ENCODE data around the gene ANKRD34A. TPM values are rescaled to one million over a fixed set of nuclear protein-coding genes. Genes with fewer than 3 reads are reported as not detected.

Gene ANKRD34A
- total and polyA plus RNA-seq, 2 of the 4 experiments (the other 2 are of a cell fraction), result 0.90 to 1.9 TPM

- TF ChIP-seq USF2 (IDR thresholded peaks at IDR 0.05; ENCODE audit: low read depth, low read length) (no peak), CEBPB (IDR thresholded peaks at IDR 0.05; ENCODE audit: low read depth, low read length) (no peak), ELK1 (IDR thresholded peaks at IDR 0.05; ENCODE audit: borderline replicate concordance, low read depth, low read length) (no peak), MAZ (IDR thresholded peaks at IDR 0.05; ENCODE audit: borderline replicate concordance, low read depth, low read length) (no peak)
Measured at GRCh38 chr1:145959333-145959732, 5.0 kb downstream of the ANKRD34A start.

More at GRCh38 chr1:145959333-145959732, 5.0 kb downstream of the ANKRD34A start:
- Histone ChIP-seq H2BK5ac (ENCODE audit: low read depth, low read length, poor library complexity, severe bottlenecking) (no peak overlapping the region), H3K4me2 (ENCODE audit: low read depth, low read length) (no peak overlapping the region), H3K27me3 (ENCODE audit: control insufficient read depth, insufficient read depth, low read length) (no peaks in the 10 kb centered on the region), H3K9me3 (ENCODE audit: control insufficient read depth, insufficient read depth, low read length) (no peaks in the 10 kb centered on the region), H3K36me3 (ENCODE audit: control insufficient read depth, insufficient read depth, low read length) (no peaks in the 10 kb centered on the region), H4K8ac (ENCODE audit: low read depth in 2 of 2, low read length in 2 of 2) (no peak overlapping the region), H2AK5ac (ENCODE audit: low read depth, low read length) (0 out of 2 replicates have a peak overlapping the region, but pooled peaks have one; percentile 9), H4K91ac (ENCODE audit: insufficient read depth, low read depth, low read length) (no peak overlapping the region), H3K18ac (ENCODE audit: low read depth, low read length) (no peak overlapping the region), H3K4me3 (ENCODE audit: insufficient read depth, low read depth, low read length) (no peak overlapping the region), H4K5ac (ENCODE audit: low read depth, low read length) (no peak overlapping the region), H3K4ac (ENCODE audit: low read depth, low read length) (no peak overlapping the region), H3K23ac (ENCODE audit: low read depth, low read length) (no peak overlapping the region), H2AFZ (replicated peaks; ENCODE audit: low read length, poor library complexity) (no peak overlapping the region), H4K20me1 (ENCODE audit: insufficient read depth, low read length) (peaks cover 15% of the 10 kb centered on the region; the same call in 1 of the 2 replicates), H3K56ac (ENCODE audit: extremely low read depth, insufficient read depth, low read length) (no peak overlapping the region), H2BK20ac (ENCODE audit: low read depth, low read length) (no peak overlapping the region), H2BK15ac (ENCODE audit: low read depth, low read length) (no peak overlapping the region), H2BK120ac (ENCODE audit: low read depth, low read length) (no peak overlapping the region), H3K4me1 (ENCODE audit: control insufficient read depth, insufficient read depth, low read length) (peaks cover 30% of the 10 kb centered on the region), H3K14ac (replicated peaks; ENCODE audit: low read depth, low read length) (no peak overlapping the region), H2AK9ac (replicated peaks; ENCODE audit: low read depth, low read length, poor library complexity) (no peak overlapping the region), H3K9ac (ENCODE audit: low read depth, low read length) (no peak overlapping the region), H3K9me1 (ENCODE audit: insufficient read depth, low read length) (peaks cover 22% of the 10 kb centered on the region), H3K79me1 (ENCODE audit: low read depth in 1 of 2, low read length in 2 of 2) (peaks cover 21 to 66% of the 10 kb centered on the region in 2 experiments), H3K27ac (ENCODE audit: insufficient read depth, low read length) (no peak overlapping the region)
- dilution Hi-C loops (cut with HindIII; ENCODE audit: low sequenced_read_pairs, unreplicated experiment), result no loop called here
- ChIA-PET CTCF (no interaction called here), POLR2A (ENCODE audit: unreplicated experiment) (no interaction called here)
- intact Hi-C loops (cut with micrococcal nuclease), result loop anchor here (5.0 to 10.0 kb wide), 2 partner anchors 65 to 102 kb away; partner anchors contain the start of gene PIAS3
- no peak for ATAC-seq (ENCODE audit: low read depth)
- no peak for DNase-seq
- in situ Hi-C loops (cut with MboI; ENCODE audit: low sequenced_read_pairs), result no loop called here
- BruUV-seq (replicated peaks), result no TSS peak

Data from IMR-90 (cell line).